Mesothelial cell of epicardium (in vitro differentiated cells): ENCODE measurements around the gene PTPRG. TPM values are rescaled to one million over a fixed set of nuclear protein-coding genes. Genes with fewer than 3 reads are reported as not detected.

Source experiments
- DNase-seq, 2 experiments: peaks; one replicate each; pipeline ENCODE4 v3.0.0; 2021; ENCODE audit warnings: low spot score in 2 of 2; ENCODE audit not compliant: unreplicated experiment in 2 of 2
- H3K27ac Mint-ChIP-seq: 2 replicates; pipeline ENCODE4 v1.8.0; 2021; ENCODE audit warnings: mixed read lengths
- H3K27me3 Mint-ChIP-seq: 2 replicates; pipeline ENCODE4 v1.8.0; 2021; ENCODE audit warnings: low read depth, mixed read lengths
- H3K36me3 Mint-ChIP-seq: 2 replicates; pipeline ENCODE4 v1.8.0; 2021; ENCODE audit warnings: mixed read lengths
- H3K4me1 Mint-ChIP-seq: 2 replicates; pipeline ENCODE4 v1.8.0; 2021; ENCODE audit warnings: mixed read lengths
- H3K4me3 Mint-ChIP-seq: 2 replicates; pipeline ENCODE4 v1.8.0; 2021; ENCODE audit warnings: mild to moderate bottlenecking, moderate library complexity, mixed read lengths
- H3K9me3 Mint-ChIP-seq: 2 replicates; pipeline ENCODE4 v1.8.0; 2021; ENCODE audit warnings: mixed read lengths
- CTCF ChIP-seq: fragments of 200-600 bp; sonication (generic); IDR thresholded peaks from one replicate; pipeline ENCODE4 v1.5.0; 2021; ENCODE audit warnings: antibody characterized with exemption; ENCODE audit not compliant: unreplicated experiment
- total RNA-seq: library from RNA; stranded (reverse); gene quantifications from 3 replicates; pipeline ENCODE4 v1.2.1, GENCODE V29; 2021

The PTPRG gene
- total RNA-seq, 1 donor from 2014 or later, result 40.4 TPM

GRCh38 chr3:61967937-61968336 lies 406.6 kb downstream of the PTPRG start:
- no peak for TF ChIP-seq CTCF
- no peak for DNase-seq
- H3K4me3 Mint-ChIP-seq, result no peak overlapping the region
- no peak overlapping the region for H3K27ac Mint-ChIP-seq
- H3K27me3 Mint-ChIP-seq, result no peaks in the 10 kb centered on the region
- no peaks in the 10 kb centered on the region for H3K36me3 Mint-ChIP-seq
- no peaks in the 10 kb centered on the region for H3K9me3 Mint-ChIP-seq
- peaks cover 2% of the 10 kb centered on the region for H3K4me1 Mint-ChIP-seq

- no peak overlapping the region for H3K4me3 Mint-ChIP-seq
- no peaks in the 10 kb centered on the region for H3K27me3 Mint-ChIP-seq
- no peak for TF ChIP-seq CTCF
- DNase-seq, result no peak
- no peaks in the 10 kb centered on the region for H3K36me3 Mint-ChIP-seq
- H3K4me1 Mint-ChIP-seq, result peaks cover 8% of the 10 kb centered on the region
- H3K9me3 Mint-ChIP-seq, result no peaks in the 10 kb centered on the region
- no peak overlapping the region for H3K27ac Mint-ChIP-seq
These were observed 413.3 kb downstream of the PTPRG start for GRCh38 chr3:61974662-61975061.

GRCh38 chr3:61975199-61975598 lies 413.8 kb downstream of the PTPRG start:
- Mint-ChIP-seq H3K27ac (no peak overlapping the region), H3K27me3 (no peaks in the 10 kb centered on the region), H3K9me3 (no peaks in the 10 kb centered on the region), H3K36me3 (no peaks in the 10 kb centered on the region), H3K4me1 (peaks cover 14% of the 10 kb centered on the region), H3K4me3 (no peak overlapping the region)
- no peak for TF ChIP-seq CTCF
- DNase-seq, result no peak

GRCh38 chr3:61975936-61976335 lies 414.6 kb downstream of the PTPRG start:
- Mint-ChIP-seq H3K27ac (no peak overlapping the region), H3K9me3 (no peaks in the 10 kb centered on the region), H3K4me3 (no peak overlapping the region), H3K4me1 (peaks cover 16% of the 10 kb centered on the region), H3K27me3 (no peaks in the 10 kb centered on the region), H3K36me3 (no peaks in the 10 kb centered on the region)
- no peak for TF ChIP-seq CTCF
- no peak for DNase-seq

- TF ChIP-seq CTCF, result no peak
These were observed 417.4 kb downstream of the PTPRG start for GRCh38 chr3:61978460-61979419.

More at GRCh38 chr3:61978460-61979419, 417.4 kb downstream of the PTPRG start:
- H3K9me3 Mint-ChIP-seq, result no peaks in the 10 kb centered on the region
- no peaks in the 10 kb centered on the region for H3K36me3 Mint-ChIP-seq
- no peak overlapping the region for H3K27ac Mint-ChIP-seq
- H3K4me3 Mint-ChIP-seq, result no peak overlapping the region
- DNase-seq, result no peak
- peaks cover 16% of the 10 kb centered on the region for H3K4me1 Mint-ChIP-seq
- H3K27me3 Mint-ChIP-seq, result no peaks in the 10 kb centered on the region
